GM19023 (cell line): ENCODE measurements around the gene AFF2.
A peak's percentile ranks its signal among the peaks of the same experiment; 100 is the strongest.

Source experiments
- ATAC-seq: cut with Tn5 transposase; IDR thresholded peaks from one replicate; pipeline ENCODE4 v1.9.1; 2021; ENCODE audit warnings: mild to moderate bottlenecking, moderate library complexity; ENCODE audit not compliant: unreplicated experiment

Gene AFF2

DNA sequence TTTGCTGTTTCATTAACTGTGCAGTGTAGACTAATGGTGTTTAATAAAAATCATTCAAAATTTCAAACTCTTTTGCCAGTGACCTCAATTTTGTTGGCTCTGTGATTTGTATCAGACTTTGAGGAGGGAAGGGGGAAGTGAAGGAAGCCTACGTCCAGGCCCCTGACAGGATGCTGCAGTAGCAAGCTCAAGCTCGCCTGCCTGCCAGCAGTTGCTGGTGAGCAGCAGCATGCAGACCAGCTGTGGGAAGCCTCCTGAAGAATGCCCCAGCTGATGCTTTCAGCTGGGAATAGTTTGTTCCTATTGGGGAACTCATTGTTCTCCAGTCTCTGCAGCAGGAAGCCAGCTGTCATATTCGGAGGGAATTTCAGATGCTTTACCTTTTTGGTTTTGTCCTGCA, 495.2 kb downstream of the AFF2 start:
- ATAC-seq, result no peak

DNA sequence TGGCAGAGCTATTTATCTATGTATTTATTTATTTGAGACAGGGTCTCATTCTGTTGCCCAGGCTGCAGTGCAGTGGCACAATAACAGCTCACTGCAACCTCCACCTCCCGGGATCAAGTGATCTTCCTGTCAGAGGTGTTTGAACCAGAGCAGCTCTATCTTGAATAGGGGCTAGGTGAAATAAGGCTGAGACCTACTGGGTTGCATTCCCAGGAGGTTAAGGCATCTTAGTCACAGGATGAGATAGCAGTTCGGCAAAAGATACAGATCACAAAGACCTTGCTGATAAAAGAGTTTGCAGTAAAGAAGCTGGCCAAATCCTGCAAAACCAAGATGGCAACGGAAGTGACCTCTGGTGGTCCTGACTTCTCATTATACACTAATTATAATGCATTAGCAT, 501.9 kb downstream of the AFF2 start:
- ATAC-seq, result no peak

DNA sequence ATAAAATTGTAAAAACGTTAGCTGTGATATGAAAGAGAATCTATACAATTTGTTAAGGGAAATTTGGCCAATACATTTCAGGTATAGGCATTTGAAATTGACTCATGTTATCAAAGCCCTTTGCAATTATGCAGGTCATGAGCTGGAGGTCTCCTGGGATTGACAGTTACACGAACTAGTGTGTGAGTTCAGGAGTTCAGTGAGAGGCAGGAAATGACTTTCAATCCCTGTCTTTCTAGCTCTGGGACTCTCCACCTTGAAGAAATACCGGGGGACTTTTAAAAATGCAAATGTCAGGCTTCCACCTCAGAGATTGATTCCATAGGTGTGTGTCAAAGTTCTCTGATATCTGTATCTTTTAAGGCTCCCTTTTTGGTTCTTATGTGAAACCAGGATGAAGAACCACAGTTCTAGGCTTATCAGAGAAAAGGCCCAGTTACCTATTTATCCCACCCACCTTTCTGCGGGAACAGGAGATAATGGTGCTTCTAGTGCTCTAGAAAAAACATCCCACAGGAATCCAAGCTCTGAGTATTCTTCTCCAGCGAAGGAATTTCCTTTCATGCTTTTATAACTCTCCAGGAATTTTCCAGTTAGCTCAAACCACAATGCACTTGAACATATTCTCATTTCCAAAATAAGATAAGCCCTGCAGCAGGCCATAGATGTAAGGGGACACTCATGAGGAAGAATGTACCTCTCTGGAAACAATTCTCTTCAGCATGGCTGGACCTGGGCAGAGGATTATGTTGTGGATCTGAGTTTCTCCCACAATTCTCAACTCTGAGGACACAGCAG, 503.6 kb downstream of the AFF2 start:
- ATAC-seq, result peak; percentile 50

DNA sequence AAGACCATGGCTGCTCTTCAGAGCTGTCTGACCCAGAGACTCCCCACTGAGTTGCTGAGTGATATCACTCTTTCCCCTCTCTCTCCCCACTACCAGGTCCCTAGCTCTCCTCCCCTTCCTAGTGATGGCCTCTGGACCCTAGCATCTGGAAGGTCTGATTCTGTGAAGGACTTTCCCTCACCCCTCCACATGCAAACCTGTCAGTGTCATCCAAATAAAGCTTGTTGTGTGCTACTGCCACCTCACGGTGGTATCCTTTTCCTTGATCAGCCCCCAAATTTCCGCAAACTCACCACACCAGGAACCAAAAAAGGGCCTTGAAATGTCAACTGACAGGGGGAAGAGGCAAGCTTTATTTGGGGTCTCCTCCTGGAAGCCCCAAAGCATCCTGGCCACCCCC, 504.5 kb downstream of the AFF2 start:
- no peak for ATAC-seq

- ATAC-seq, result no peak
Measured at GRCh38 chrX:149006235-149006634, 505.8 kb downstream of the AFF2 start.

DNA sequence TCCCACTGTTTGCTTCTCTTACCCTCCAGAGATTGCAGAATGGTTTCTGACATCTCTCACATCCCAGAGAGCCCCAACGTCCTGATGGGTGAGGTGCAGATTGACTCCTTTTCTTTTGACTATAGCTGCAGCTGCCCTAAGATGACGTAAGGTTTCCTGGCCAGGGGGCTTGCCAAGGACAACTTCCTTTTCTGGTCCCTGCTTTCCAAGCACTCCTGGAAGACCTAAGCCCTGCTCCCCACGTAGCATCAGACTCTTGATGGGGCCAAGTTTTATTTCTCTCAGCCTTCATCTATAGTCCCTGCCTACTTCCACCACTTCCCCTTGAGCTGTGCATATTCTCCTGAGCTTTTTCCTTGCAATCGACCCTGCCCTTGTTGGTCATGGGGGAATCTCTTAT, 507.0 kb downstream of the AFF2 start:
- no peak for ATAC-seq

- ATAC-seq, result no peak
Measured at GRCh38 chrX:149010013-149010852, 509.8 kb downstream of the AFF2 start.

- ATAC-seq, result no peak
Measured at GRCh38 chrX:149010853-149011224, 510.4 kb downstream of the AFF2 start.

DNA sequence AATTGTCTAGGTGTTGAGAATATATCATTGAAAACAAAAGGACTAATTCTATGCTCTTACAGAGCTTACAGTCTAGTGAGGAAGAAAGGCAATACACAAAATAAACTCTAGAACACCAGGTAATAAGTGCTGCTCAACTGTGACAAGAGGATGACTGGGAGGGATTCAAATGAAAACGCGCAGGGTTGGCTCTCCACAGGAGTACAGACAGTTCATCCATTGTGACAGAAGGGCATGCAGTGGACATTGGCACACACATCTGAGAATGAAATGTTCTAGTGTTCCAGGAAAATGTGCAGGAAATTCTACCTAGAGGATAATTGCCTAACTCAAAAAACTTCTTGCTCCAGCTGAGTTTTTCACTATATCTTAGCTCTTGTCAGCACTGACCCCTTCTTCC, 512.7 kb downstream of the AFF2 start:
- no peak for ATAC-seq

DNA sequence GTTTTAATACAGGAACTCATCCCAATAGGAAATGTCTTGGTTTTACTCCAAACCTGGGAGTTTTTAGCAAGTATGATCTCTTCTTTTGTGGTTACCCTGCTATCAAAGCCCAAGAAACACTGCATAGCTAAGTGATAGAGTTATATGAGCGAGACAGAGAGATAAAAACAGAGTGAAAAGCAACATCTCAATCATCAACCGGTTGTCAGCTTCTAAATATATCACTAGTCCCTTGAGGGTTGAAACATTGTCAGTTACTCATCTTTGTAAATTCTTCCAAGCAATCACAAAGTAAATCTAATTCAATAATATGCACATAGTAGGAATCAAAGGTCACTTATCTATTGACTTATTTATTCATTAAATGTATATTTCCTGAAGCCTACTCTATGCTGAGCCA, 520.7 kb downstream of the AFF2 start:
- ATAC-seq, result no peak

DNA sequence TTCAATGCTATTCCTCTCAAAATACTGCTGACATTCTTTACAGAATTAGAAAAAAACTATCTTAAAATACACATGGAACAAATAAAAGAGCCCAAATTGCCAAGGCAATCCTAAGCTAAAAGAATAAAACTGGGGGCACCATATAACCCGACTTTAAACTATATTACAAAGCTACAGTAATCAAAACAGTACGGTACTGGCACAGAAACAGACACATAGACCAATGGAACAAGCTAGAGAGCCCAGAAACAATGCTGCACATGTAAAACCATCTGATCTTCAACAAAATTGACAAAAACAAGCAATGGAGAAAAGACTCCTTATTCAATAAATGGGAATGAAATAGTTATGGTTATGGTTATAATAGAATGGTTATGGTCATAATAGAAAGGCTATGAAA, 522.1 kb downstream of the AFF2 start:
- no peak for ATAC-seq

DNA sequence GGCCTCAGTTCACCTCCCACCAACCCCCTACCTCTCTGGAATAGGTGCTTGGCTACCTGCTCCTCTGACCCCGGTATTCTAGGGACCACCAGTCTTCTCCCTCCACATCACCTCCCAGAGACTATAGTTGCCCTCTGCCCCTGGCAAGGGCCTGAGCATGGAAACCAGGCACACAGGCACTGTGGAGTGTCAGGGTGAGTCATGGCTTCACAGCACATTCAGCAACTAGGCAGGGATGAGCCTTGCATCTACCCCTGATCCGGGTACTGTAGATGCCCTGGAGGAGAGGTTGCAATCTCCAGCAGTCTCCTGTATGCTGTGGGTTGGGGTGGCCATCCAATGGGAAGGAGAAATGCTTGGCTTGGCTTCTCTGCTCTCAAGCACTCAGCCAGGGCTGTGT, 532.0 kb downstream of the AFF2 start:
- ATAC-seq, result no peak

GRCh38 chrX:149036086-149036485, 535.7 kb downstream of the AFF2 start:
- no peak for ATAC-seq

- no peak for ATAC-seq
Measured at GRCh38 chrX:149037281-149037870, 537.0 kb downstream of the AFF2 start.

DNA sequence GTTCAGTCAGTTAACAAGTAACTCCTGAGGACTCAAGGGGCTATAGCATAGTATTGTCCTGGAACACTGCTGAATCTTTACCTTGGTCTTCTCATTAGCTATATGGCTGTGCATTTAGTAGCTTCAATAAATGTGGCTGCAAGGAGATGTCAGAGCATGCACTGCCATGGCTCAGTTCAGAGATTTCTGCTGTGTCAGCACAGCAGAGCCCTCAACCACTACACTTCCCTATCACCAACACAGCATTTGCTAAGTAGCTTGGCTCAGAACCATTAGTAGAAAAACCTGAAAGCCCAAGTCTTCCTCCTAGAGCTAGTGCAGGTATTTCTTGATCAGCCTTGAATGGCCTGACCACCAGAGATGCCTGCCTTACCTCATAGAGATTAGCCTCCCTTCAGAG, 538.6 kb downstream of the AFF2 start:
- no peak for ATAC-seq

DNA sequence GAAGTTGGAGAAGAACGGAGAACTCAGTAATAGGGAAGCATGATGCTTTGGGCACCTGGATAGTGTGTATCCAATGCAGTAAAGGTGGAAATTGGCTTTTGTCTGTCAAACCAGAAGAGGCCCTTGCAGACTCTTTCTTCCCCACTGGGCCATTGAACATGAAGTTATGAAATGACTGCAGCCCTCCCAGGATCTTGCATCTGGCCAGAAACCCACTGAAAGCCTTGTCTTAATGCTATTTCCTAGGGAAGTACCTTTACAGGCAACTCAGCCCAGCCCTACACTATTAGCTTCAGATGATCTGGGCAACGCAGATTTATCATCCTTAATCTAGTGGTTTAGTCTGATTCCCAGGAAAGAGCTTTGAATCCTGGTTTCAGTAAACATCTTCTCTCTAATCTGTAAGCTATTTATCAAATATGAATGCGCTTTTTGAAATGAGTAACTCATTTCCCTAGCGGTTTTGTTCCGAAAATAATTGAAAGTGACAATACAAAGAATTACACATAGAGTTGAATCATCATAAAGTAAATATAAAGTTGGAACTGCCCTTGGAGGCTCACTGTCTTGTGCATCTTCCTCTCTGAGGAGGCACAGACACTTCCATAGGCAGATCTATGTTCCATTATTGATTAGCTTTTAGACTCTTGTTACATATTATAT, 540.6 kb downstream of the AFF2 start:
- ATAC-seq, result peak; percentile 54

GRCh38 chrX:149043401-149043800, 543.0 kb downstream of the AFF2 start:
- ATAC-seq, result no peak

DNA sequence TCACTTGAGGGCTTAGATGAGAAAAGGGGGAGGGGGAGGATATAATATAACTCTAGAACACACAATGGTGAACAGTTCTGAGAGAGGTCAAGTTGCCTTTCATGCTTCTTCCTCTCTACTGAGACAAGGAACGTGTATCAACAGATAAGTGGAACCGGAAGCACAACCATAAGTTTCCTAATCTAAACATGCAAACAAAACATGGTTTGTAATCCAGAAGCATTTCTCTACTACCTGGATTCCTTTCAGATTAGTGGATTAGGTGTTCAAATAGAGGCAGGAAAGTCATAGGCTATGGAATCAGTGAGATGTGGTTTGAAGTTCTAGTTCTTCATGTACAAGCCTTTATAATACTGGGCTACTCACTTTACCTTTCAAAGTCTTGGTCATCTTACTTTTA, 544.1 kb downstream of the AFF2 start:
- ATAC-seq, result no peak

DNA sequence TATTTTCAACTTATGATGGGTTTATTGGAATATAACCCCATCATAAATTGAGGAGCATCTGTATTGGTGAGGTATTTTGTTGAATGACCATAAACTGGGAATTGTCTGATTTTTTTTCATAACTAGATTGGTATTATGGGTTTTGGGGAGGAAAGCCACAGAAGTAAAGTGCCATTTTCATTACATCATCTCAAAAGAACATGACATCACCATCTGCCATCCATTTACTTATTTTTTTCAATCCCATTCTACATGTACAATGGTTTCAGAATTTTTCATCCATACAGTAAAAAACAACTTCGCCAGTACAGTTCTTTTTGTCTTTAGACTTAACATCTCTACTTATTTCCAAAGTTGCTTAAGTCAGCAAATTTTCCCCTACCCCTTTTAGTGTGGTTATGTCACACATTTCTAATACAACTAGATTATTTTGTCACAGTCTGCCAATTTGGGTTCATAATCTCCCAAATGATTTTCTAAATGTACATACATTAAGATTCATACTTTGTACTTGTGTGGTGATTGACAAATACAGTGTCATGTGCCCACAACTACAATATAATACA, 545.3 kb downstream of the AFF2 start:
- no peak for ATAC-seq
